Measurements from ENCODE around the gene VPS37C. TPM values are rescaled to one million over a fixed set of nuclear protein-coding genes. Genes with fewer than 3 reads are reported as not detected.
A peak's percentile ranks its signal among the peaks of the same experiment; 100 is the strongest.

The VPS37C gene
- total RNA-seq, 1 donor from 2014 or later: 30.2 TPM

- no peaks in the 10 kb centered on the region for H3K4me1 ChIP-seq
- no peaks in the 10 kb centered on the region for H3K9me3 ChIP-seq
- H3K4me3 ChIP-seq: no peak overlapping the region
- DNase-seq (no peak), ATAC-seq (no peak)
- intact Hi-C loops (cut with DNase I): no loop called here
- H3K27ac ChIP-seq: peak overlapping the region; percentile 8
- H3K36me3 ChIP-seq: no peaks in the 10 kb centered on the region
- no peaks in the 10 kb centered on the region for H3K27me3 ChIP-seq
- TF ChIP-seq CTCF (IDR thresholded peaks at IDR 0.05): no peak
These were observed 77.6 kb downstream of the VPS37C start for GRCh38 chr11:61083601-61084147.

GRCh38 chr11:61082931-61083531, 78.2 kb downstream of the VPS37C start:
- Histone ChIP-seq H3K4me1 (no peaks in the 10 kb centered on the region), H3K4me3 (no peak overlapping the region), H3K9me3 (no peaks in the 10 kb centered on the region), H3K27ac (peak overlapping the region; percentile 8), H3K36me3 (no peaks in the 10 kb centered on the region), H3K27me3 (no peaks in the 10 kb centered on the region)
- intact Hi-C loops (cut with DNase I): no loop called here
- DNase-seq (no peak), ATAC-seq (peak; percentile 14)
- no peak for TF ChIP-seq CTCF (IDR thresholded peaks at IDR 0.05)

GRCh38 chr11:61082062-61082870, 79.0 kb downstream of the VPS37C start:
- ATAC-seq (peak; percentile 64), DNase-seq (no peak)
- intact Hi-C loops (cut with DNase I): no loop called here
- H3K9me3 ChIP-seq: no peaks in the 10 kb centered on the region
- H3K4me1 ChIP-seq: no peaks in the 10 kb centered on the region
- no peaks in the 10 kb centered on the region for H3K27me3 ChIP-seq
- H3K4me3 ChIP-seq: no peak overlapping the region
- no peak for TF ChIP-seq CTCF (IDR thresholded peaks at IDR 0.05)
- no peaks in the 10 kb centered on the region for H3K36me3 ChIP-seq
- no peak overlapping the region for H3K27ac ChIP-seq

- TF ChIP-seq CTCF (IDR thresholded peaks at IDR 0.05): no peak
- DNase-seq (no peak), ATAC-seq (no peak)
- intact Hi-C loops (cut with DNase I): no loop called here
- no peaks in the 10 kb centered on the region for H3K36me3 ChIP-seq
- H3K4me1 ChIP-seq: no peaks in the 10 kb centered on the region
- H3K9me3 ChIP-seq: no peaks in the 10 kb centered on the region
- H3K27me3 ChIP-seq: no peaks in the 10 kb centered on the region
- H3K4me3 ChIP-seq: no peak overlapping the region
- no peak overlapping the region for H3K27ac ChIP-seq
These were observed 80.1 kb downstream of the VPS37C start for GRCh38 chr11:61080986-61081590.

- Histone ChIP-seq H3K27ac (no peak overlapping the region), H3K4me3 (no peak overlapping the region), H3K9me3 (no peaks in the 10 kb centered on the region), H3K27me3 (no peaks in the 10 kb centered on the region), H3K36me3 (no peaks in the 10 kb centered on the region), H3K4me1 (no peaks in the 10 kb centered on the region)
- intact Hi-C loops (cut with DNase I): no loop called here
- ATAC-seq (no peak), DNase-seq (no peak)
- TF ChIP-seq CTCF (IDR thresholded peaks at IDR 0.05): no peak
These were observed 80.7 kb downstream of the VPS37C start for GRCh38 chr11:61080526-61080925.

Other genes with a start within 250 kb of the VPS37C start
- gene TMEM109, start 247.3 kb downstream of the VPS37C start, total RNA-seq: 156 TPM
- 18.4 TPM for gene TMEM132A, start 237.0 kb downstream of the VPS37C start, total RNA-seq
- 139 TPM for gene SLC15A3, start 209.2 kb downstream of the VPS37C start, total RNA-seq
- 3.9 TPM for gene CD6, start 189.7 kb downstream of the VPS37C start, total RNA-seq
- 2.5 TPM for gene CD5, start 58.9 kb downstream of the VPS37C start, total RNA-seq
- not detected for gene PGA3, start 42.1 kb upstream of the VPS37C start, total RNA-seq
- 0.67 TPM for gene PGA4, start 60.9 kb upstream of the VPS37C start, total RNA-seq
- gene PGA5, start 79.7 kb upstream of the VPS37C start, total RNA-seq: not detected
- gene VWCE, start 133.9 kb upstream of the VPS37C start, total RNA-seq: 1.5 TPM
- 126 TPM for gene DDB1, start 171.7 kb upstream of the VPS37C start, total RNA-seq
- 32.1 TPM for gene TKFC, start 171.8 kb upstream of the VPS37C start, total RNA-seq
- gene CYB561A3, start 200.5 kb upstream of the VPS37C start, total RNA-seq: 50.3 TPM
- gene TMEM138, start 200.9 kb upstream of the VPS37C start, total RNA-seq: 46.3 TPM
- gene TMEM216, start 231.2 kb upstream of the VPS37C start, total RNA-seq: 9.3 TPM

All from upper lobe of right lung (tissue), 1 donor.